CD8-positive, alpha-beta memory T cell (primary cell): ENCODE data around the gene SLC39A11. TPM values are rescaled to one million over a fixed set of nuclear protein-coding genes. Genes with fewer than 3 reads are reported as not detected.
A peak's percentile ranks its signal among the peaks of the same experiment; 100 is the strongest.

Source experiments
- CTCF ChIA-PET: fragments of 350-600 bp; sonication (Branson Sonifier 250); formaldehyde crosslinking; loops from one replicate; lab custom pipeline; 2021; ENCODE audit warnings: antibody characterized with exemption; lab: Charles Lee
- POLR2A ChIA-PET: fragments of 350-600 bp; sonication (Branson Sonifier 250); formaldehyde crosslinking; loops from one replicate; lab custom pipeline; 2021; ENCODE audit warnings: antibody characterized with exemption; lab: Charles Lee
- DNase-seq, 5 donors: peaks; one replicate each; pipeline versions ENCODE4 v3.0.0 to v3.0.0-alpha.2; 2020 to 2022; ENCODE audit warnings: mixed read lengths in 1 of 5
- H3K27ac ChIP-seq: one replicate; pipeline ENCODE4 v1.7.0; 2013; ENCODE audit warnings: low read depth, mild to moderate bottlenecking, low read length, moderate library complexity
- H3K27me3 ChIP-seq: 2 replicates; pipeline ENCODE4 v1.7.0; 2013; ENCODE audit warnings: low read length, mild to moderate bottlenecking; ENCODE audit not compliant: insufficient read depth, poor library complexity, severe bottlenecking
- H3K36me3 ChIP-seq: 2 replicates; pipeline ENCODE4 v1.7.0; 2013; ENCODE audit warnings: mild to moderate bottlenecking, low read length, moderate library complexity; ENCODE audit not compliant: insufficient read depth
- H3K4me1 ChIP-seq: 2 replicates; pipeline ENCODE4 v1.7.0; 2013; ENCODE audit warnings: mild to moderate bottlenecking, low read length, moderate library complexity; ENCODE audit not compliant: insufficient read depth
- H3K4me3 ChIP-seq: 2 replicates; pipeline ENCODE4 v1.7.0; 2013; ENCODE audit warnings: mild to moderate bottlenecking, low read length
- H3K9me3 ChIP-seq: 2 replicates; pipeline ENCODE4 v1.7.0; 2013; ENCODE audit warnings: mild to moderate bottlenecking, low read length
- H3K27ac Mint-ChIP-seq, 8 donors: one replicate each; pipeline ENCODE4 v1.8.0; 2020 to 2021; ENCODE audit warnings: mixed read lengths in 8 of 8, mild to moderate bottlenecking in 6 of 8, inconsistent platforms in 3 of 8, moderate library complexity in 3 of 8
- H3K27me3 Mint-ChIP-seq, 2 donors: one replicate each; pipeline ENCODE4 v1.8.0; 2020 to 2021; ENCODE audit warnings: mixed read lengths in 2 of 2, mild to moderate bottlenecking in 1 of 2, moderate library complexity in 1 of 2
- H3K36me3 Mint-ChIP-seq, 3 donors: one replicate each; pipeline ENCODE4 v1.8.0; 2020 to 2021; ENCODE audit warnings: mixed read lengths in 3 of 3, inconsistent platforms in 1 of 3, mild to moderate bottlenecking in 1 of 3
- H3K4me1 Mint-ChIP-seq, 3 donors: one replicate each; pipeline ENCODE4 v1.8.0; 2020 to 2021; ENCODE audit warnings: mixed read lengths in 3 of 3, inconsistent platforms in 1 of 3, mild to moderate bottlenecking in 1 of 3
- H3K4me3 Mint-ChIP-seq, 7 donors: one replicate each; pipeline ENCODE4 v1.8.0; 2020 to 2021; ENCODE audit warnings: mixed read lengths in 7 of 7, mild to moderate bottlenecking in 6 of 7, moderate library complexity in 4 of 7, inconsistent platforms in 2 of 7
- H3K9me3 Mint-ChIP-seq, 5 donors: one replicate each; pipeline ENCODE4 v1.8.0; 2020 to 2022; ENCODE audit warnings: mixed read lengths in 5 of 5, mild to moderate bottlenecking in 3 of 5, moderate library complexity in 2 of 5, inconsistent platforms in 1 of 5
- polyA plus RNA-seq: library from polyadenylated mRNA; unstranded; fragments of 300-500 nt; fragmentation: Illumina TruSeq; gene quantifications from one replicate; pipeline ENCODE4 v1.2.3, GENCODE V29; 2021
- total RNA-seq, 2 experiments: library from RNA; stranded (reverse); gene quantifications; one replicate each; pipeline ENCODE4 v1.2.3, GENCODE V29; 2021

Gene SLC39A11
- total and polyA plus RNA-seq, 3 experiments from 2014 or later: 13.1 to 18.5 (median 17.2) TPM

- Histone ChIP-seq H3K27me3 (no peaks in the 10 kb centered on the region), H3K27ac (no peak overlapping the region), H3K9me3 (no peaks in the 10 kb centered on the region), H3K4me1 (no peaks in the 10 kb centered on the region), H3K4me3 (no peak overlapping the region), H3K36me3 (no peaks in the 10 kb centered on the region)
- peak overlapping the region in 1 of 8 donors; percentile 38 for H3K27ac Mint-ChIP-seq
- POLR2A ChIA-PET: no interaction called here
- no peaks in the 10 kb centered on the region for H3K4me1 Mint-ChIP-seq
- H3K9me3 Mint-ChIP-seq: no peaks in the 10 kb centered on the region
- H3K4me3 Mint-ChIP-seq: no peak overlapping the region
- CTCF ChIA-PET: no interaction called here
- H3K27me3 Mint-ChIP-seq: no peaks in the 10 kb centered on the region
- H3K36me3 Mint-ChIP-seq: peaks cover 0 to 8% (median 3%) of the 10 kb centered on the region in 3 donors
- no peak for DNase-seq
These were observed 396.3 kb downstream of the SLC39A11 start for GRCh38 chr17:72696156-72696555.

GRCh38 chr17:72693956-72694355 lies 398.5 kb downstream of the SLC39A11 start:
- no peak overlapping the region for H3K27ac Mint-ChIP-seq

GRCh38 chr17:72693151-72693878 lies 399.2 kb downstream of the SLC39A11 start:
- no peaks in the 10 kb centered on the region for H3K4me1 ChIP-seq

More at GRCh38 chr17:72693956-72694355, 398.5 kb downstream of the SLC39A11 start:
- no peak overlapping the region for H3K27ac ChIP-seq
- POLR2A ChIA-PET: no interaction called here
- H3K4me3 ChIP-seq: no peak overlapping the region
- H3K9me3 ChIP-seq: no peaks in the 10 kb centered on the region
- H3K27me3 Mint-ChIP-seq: no peaks in the 10 kb centered on the region
- no peak for DNase-seq
- no peak overlapping the region for H3K4me3 Mint-ChIP-seq
- no peaks in the 10 kb centered on the region for H3K4me1 ChIP-seq
- no peaks in the 10 kb centered on the region for H3K9me3 Mint-ChIP-seq
- CTCF ChIA-PET: interaction anchor here (0.8 kb wide), 1 partner anchor 676 kb away, joined by 3 read pairs; no protein-coding TSS in a partner anchor
- H3K4me1 Mint-ChIP-seq: no peaks in the 10 kb centered on the region
- H3K36me3 Mint-ChIP-seq: peaks cover 0 to 3% (median 3%) of the 10 kb centered on the region in 3 donors
- no peaks in the 10 kb centered on the region for H3K27me3 ChIP-seq
- no peaks in the 10 kb centered on the region for H3K36me3 ChIP-seq

GRCh38 chr17:72692676-72693075 lies 399.8 kb downstream of the SLC39A11 start:
- no peaks in the 10 kb centered on the region for H3K4me1 Mint-ChIP-seq
- CTCF ChIA-PET: no interaction called here
- no peak overlapping the region for H3K4me3 Mint-ChIP-seq
- H3K27me3 Mint-ChIP-seq: no peaks in the 10 kb centered on the region
- no peak for DNase-seq
- Histone ChIP-seq H3K4me1 (no peaks in the 10 kb centered on the region), H3K27me3 (no peaks in the 10 kb centered on the region), H3K9me3 (no peaks in the 10 kb centered on the region), H3K27ac (no peak overlapping the region), H3K36me3 (no peaks in the 10 kb centered on the region), H3K4me3 (no peak overlapping the region)
- H3K27ac Mint-ChIP-seq: no peak overlapping the region
- H3K36me3 Mint-ChIP-seq: peaks cover 0 to 6% (median 3%) of the 10 kb centered on the region in 3 donors
- POLR2A ChIA-PET: no interaction called here
- no peaks in the 10 kb centered on the region for H3K9me3 Mint-ChIP-seq

More at GRCh38 chr17:72693151-72693878, 399.2 kb downstream of the SLC39A11 start:
- Mint-ChIP-seq H3K9me3 (no peaks in the 10 kb centered on the region), H3K27me3 (no peaks in the 10 kb centered on the region), H3K4me3 (no peak overlapping the region), H3K36me3 (peaks cover 0 to 6% (median 3%) of the 10 kb centered on the region in 3 donors), H3K4me1 (no peaks in the 10 kb centered on the region), H3K27ac (no peak overlapping the region)
- H3K9me3 ChIP-seq: no peaks in the 10 kb centered on the region
- no peak overlapping the region for H3K4me3 ChIP-seq
- no peaks in the 10 kb centered on the region for H3K27me3 ChIP-seq
- no peaks in the 10 kb centered on the region for H3K36me3 ChIP-seq
- ChIA-PET CTCF (interaction anchor here (0.8 kb wide), 1 partner anchor 677 kb away, joined by 3 read pairs; no protein-coding TSS in a partner anchor), POLR2A (no interaction called here)
- H3K27ac ChIP-seq: no peak overlapping the region
- DNase-seq: no peak

GRCh38 chr17:72691586-72691985 lies 400.9 kb downstream of the SLC39A11 start:
- Mint-ChIP-seq H3K4me3 (no peak overlapping the region), H3K4me1 (no peaks in the 10 kb centered on the region), H3K36me3 (peaks cover 0 to 5% (median 3%) of the 10 kb centered on the region in 3 donors), H3K9me3 (no peaks in the 10 kb centered on the region), H3K27ac (no peak overlapping the region), H3K27me3 (no peaks in the 10 kb centered on the region)
- Histone ChIP-seq H3K4me3 (no peak overlapping the region), H3K4me1 (no peaks in the 10 kb centered on the region), H3K9me3 (no peaks in the 10 kb centered on the region), H3K27me3 (no peaks in the 10 kb centered on the region), H3K27ac (no peak overlapping the region), H3K36me3 (no peaks in the 10 kb centered on the region)
- CTCF ChIA-PET: interaction anchor here (1.3 kb wide), 1 partner anchor 36 kb away, joined by 3 read pairs; no protein-coding TSS in a partner anchor
- no peak for DNase-seq
- POLR2A ChIA-PET: no interaction called here

- H3K36me3 ChIP-seq: no peaks in the 10 kb centered on the region
- Mint-ChIP-seq H3K27ac (no peak overlapping the region), H3K36me3 (peaks cover 0 to 8% (median 3%) of the 10 kb centered on the region in 3 donors), H3K27me3 (no peaks in the 10 kb centered on the region), H3K4me3 (no peak overlapping the region), H3K9me3 (no peaks in the 10 kb centered on the region), H3K4me1 (no peaks in the 10 kb centered on the region)
- no peaks in the 10 kb centered on the region for H3K9me3 ChIP-seq
- H3K27me3 ChIP-seq: no peaks in the 10 kb centered on the region
- CTCF ChIA-PET: interaction anchor here (1.3 kb wide), 1 partner anchor 36 kb away, joined by 3 read pairs; no protein-coding TSS in a partner anchor
- no peak overlapping the region for H3K27ac ChIP-seq
- POLR2A ChIA-PET: no interaction called here
- no peaks in the 10 kb centered on the region for H3K4me1 ChIP-seq
- no peak for DNase-seq
- no peak overlapping the region for H3K4me3 ChIP-seq
These were observed 401.5 kb downstream of the SLC39A11 start for GRCh38 chr17:72691017-72691416.

GRCh38 chr17:72687886-72688285 lies 404.6 kb downstream of the SLC39A11 start:
- no peaks in the 10 kb centered on the region for H3K4me1 ChIP-seq
- no peaks in the 10 kb centered on the region for H3K27me3 ChIP-seq
- H3K27ac ChIP-seq: no peak overlapping the region
- no peaks in the 10 kb centered on the region for H3K9me3 Mint-ChIP-seq
- DNase-seq: no peak
- no peak overlapping the region for H3K4me3 Mint-ChIP-seq
- no peak overlapping the region for H3K27ac Mint-ChIP-seq
- peaks cover 0 to 8% (median 1%) of the 10 kb centered on the region in 3 donors for H3K36me3 Mint-ChIP-seq
- H3K36me3 ChIP-seq: no peaks in the 10 kb centered on the region
- H3K9me3 ChIP-seq: no peaks in the 10 kb centered on the region
- H3K4me3 ChIP-seq: no peak overlapping the region
- ChIA-PET CTCF (no interaction called here), POLR2A (no interaction called here)
- H3K27me3 Mint-ChIP-seq: no peaks in the 10 kb centered on the region
- H3K4me1 Mint-ChIP-seq: no peaks in the 10 kb centered on the region

GRCh38 chr17:72684405-72685020 lies 408.0 kb downstream of the SLC39A11 start:
- Histone ChIP-seq H3K4me3 (no peak overlapping the region), H3K36me3 (no peaks in the 10 kb centered on the region), H3K27me3 (no peaks in the 10 kb centered on the region), H3K9me3 (no peaks in the 10 kb centered on the region), H3K4me1 (no peaks in the 10 kb centered on the region), H3K27ac (no peak overlapping the region)
- Mint-ChIP-seq H3K9me3 (peaks cover 0 to 2% (median 0%) of the 10 kb centered on the region in 5 donors), H3K4me1 (no peaks in the 10 kb centered on the region), H3K4me3 (no peak overlapping the region), H3K27ac (no peak overlapping the region), H3K27me3 (no peaks in the 10 kb centered on the region), H3K36me3 (peaks cover 0 to 21% (median 0%) of the 10 kb centered on the region in 3 donors)
- DNase-seq: no peak
- CTCF ChIA-PET: no interaction called here
- POLR2A ChIA-PET: no interaction called here
